ENCODE results near the gene TWNK.

DNA sequence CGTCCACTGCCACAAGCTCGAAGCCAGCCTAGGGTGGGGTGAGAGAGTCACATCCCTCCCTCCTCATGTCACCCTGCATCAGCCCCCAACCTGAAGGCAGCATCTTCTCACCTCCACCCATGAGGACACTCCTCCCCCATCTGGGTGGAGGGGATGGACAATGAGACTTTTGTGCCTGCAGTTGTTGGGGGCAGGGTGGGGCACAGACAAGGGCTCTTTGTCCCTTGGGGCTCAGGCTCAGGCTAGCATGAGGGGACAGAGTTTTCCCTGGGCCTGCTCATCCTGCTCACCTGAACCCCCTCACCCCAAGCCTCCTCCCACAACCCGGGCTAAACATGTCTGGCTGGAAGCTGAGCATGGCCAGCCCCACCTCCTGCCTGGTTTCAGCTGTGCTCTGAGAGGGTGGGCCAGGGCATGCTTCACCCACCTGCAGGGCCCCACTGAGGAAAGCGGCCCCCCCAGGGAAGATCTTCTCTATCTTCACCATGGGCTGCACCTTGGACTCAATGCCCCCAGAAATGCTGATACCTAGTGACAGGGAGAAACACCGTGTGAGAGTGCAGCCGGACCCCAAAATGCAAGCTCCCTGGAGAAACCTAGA lies 21.6 kb downstream of the TWNK start:
- TF ChIP-seq POLR2A (IDR thresholded peaks at IDR 0.05) (no peak), CTCF (IDR thresholded peaks at IDR 0.05) (no peak)
